Astrocyte of the spinal cord (primary cell): ENCODE data around the gene RASL11B.

Experiments
- DNase-seq: peaks from one replicate; pipeline ENCODE4 v3.0.0; 2011; ENCODE audit warnings: low read depth, low spot score
- H3K4me3 ChIP-seq: 2 replicates; pipeline ENCODE4 v1.5.1; 2011; ENCODE audit warnings: low read depth, mild to moderate bottlenecking, low read length, moderate library complexity
- CTCF ChIP-seq: IDR thresholded peaks from 2 replicates; pipeline ENCODE4 v1.5.1; 2012; ENCODE audit warnings: low read depth, mild to moderate bottlenecking, low read length, inconsistent platforms
- in situ Hi-C: cut with HindIII; loops from 2 replicates; pipeline ENCODE4 v1.10.0; 2017; ENCODE audit warnings: low sequenced_read_pairs

The RASL11B gene

GRCh38 chr4:52903273-52903672 lies 41.2 kb downstream of the RASL11B start:
- no peak overlapping the region for H3K4me3 ChIP-seq
- TF ChIP-seq CTCF: no peak
- in situ Hi-C loops: no loop called here
- DNase-seq: no peak

- in situ Hi-C loops: no loop called here
- TF ChIP-seq CTCF: no peak
Observed at GRCh38 chr4:52904421-52904820, 42.3 kb downstream of the RASL11B start.

GRCh38 chr4:52907510-52907909 lies 45.4 kb downstream of the RASL11B start:
- in situ Hi-C loops: no loop called here
- DNase-seq: no peak
- H3K4me3 ChIP-seq: no peak overlapping the region
- no peak for TF ChIP-seq CTCF

More at GRCh38 chr4:52904421-52904820, 42.3 kb downstream of the RASL11B start:
- DNase-seq: peak; percentile 55
- no peak overlapping the region for H3K4me3 ChIP-seq

- in situ Hi-C loops: no loop called here
- TF ChIP-seq CTCF: no peak
- DNase-seq: no peak
- no peak overlapping the region for H3K4me3 ChIP-seq
Observed at GRCh38 chr4:52910115-52910514, 48.0 kb downstream of the RASL11B start.

GRCh38 chr4:52911684-52912294 lies 49.7 kb downstream of the RASL11B start:
- in situ Hi-C loops: no loop called here
- peak; percentile 80 for TF ChIP-seq CTCF
- peak; percentile 63 for DNase-seq
- H3K4me3 ChIP-seq: no peak overlapping the region

GRCh38 chr4:52912608-52913007 lies 50.5 kb downstream of the RASL11B start:
- peak; percentile 32 for DNase-seq
- in situ Hi-C loops: no loop called here
- TF ChIP-seq CTCF: no peak
- H3K4me3 ChIP-seq: no peak overlapping the region

- H3K4me3 ChIP-seq: no peak overlapping the region
- in situ Hi-C loops: no loop called here
- peak; percentile 66 for DNase-seq
- TF ChIP-seq CTCF: no peak
Observed at GRCh38 chr4:52914051-52914605, 52.0 kb downstream of the RASL11B start.
